Measurements from ENCODE around the gene ACTR8. TPM values are rescaled to one million over a fixed set of nuclear protein-coding genes. Genes with fewer than 3 reads are reported as not detected.

Gene ACTR8
- total RNA-seq, 1 donor from 2014 or later, result 34.2 TPM

GRCh38 chr3:53836084-53836872 is 45.7 kb downstream of the ACTR8 start:
- DNase-seq (ENCODE audit: extremely low read depth, low read depth, low spot score), result no peak

- DNase-seq (ENCODE audit: extremely low read depth, low read depth, low spot score), result no peak
Measured at GRCh38 chr3:53835257-53835656, 46.7 kb downstream of the ACTR8 start.

GRCh38 chr3:53834429-53835095 is 47.4 kb downstream of the ACTR8 start:
- DNase-seq (ENCODE audit: extremely low read depth, low read depth, low spot score), result no peak

- no peak for DNase-seq (ENCODE audit: extremely low read depth, low read depth, low spot score)
Measured at GRCh38 chr3:53833700-53834099, 48.3 kb downstream of the ACTR8 start.

- no peak for DNase-seq (ENCODE audit: extremely low read depth, low read depth, low spot score)
Measured at GRCh38 chr3:53833053-53833645, 48.8 kb downstream of the ACTR8 start.

- no peak for DNase-seq (ENCODE audit: extremely low read depth, low read depth, low spot score)
Measured at GRCh38 chr3:53830944-53831343, 51.0 kb downstream of the ACTR8 start.

GRCh38 chr3:53829605-53830004 is 52.3 kb downstream of the ACTR8 start:
- DNase-seq (ENCODE audit: extremely low read depth, low read depth, low spot score), result no peak

- DNase-seq (ENCODE audit: extremely low read depth, low read depth, low spot score), result no peak
Measured at GRCh38 chr3:53828581-53828980, 53.4 kb downstream of the ACTR8 start.

GRCh38 chr3:53826048-53826447 is 55.9 kb downstream of the ACTR8 start:
- no peak for DNase-seq (ENCODE audit: extremely low read depth, low read depth, low spot score)

- DNase-seq (ENCODE audit: extremely low read depth, low read depth, low spot score), result no peak
Measured at GRCh38 chr3:53824795-53825194, 57.2 kb downstream of the ACTR8 start.

GRCh38 chr3:53823956-53824657 is 57.8 kb downstream of the ACTR8 start:
- no peak for DNase-seq (ENCODE audit: extremely low read depth, low read depth, low spot score)

GRCh38 chr3:53823026-53823955 is 58.7 kb downstream of the ACTR8 start:
- DNase-seq (ENCODE audit: extremely low read depth, low read depth, low spot score), result no peak

GRCh38 chr3:53822331-53822741 is 59.6 kb downstream of the ACTR8 start:
- DNase-seq (ENCODE audit: extremely low read depth, low read depth, low spot score), result no peak

GRCh38 chr3:53821631-53822121 is 60.3 kb downstream of the ACTR8 start:
- DNase-seq (ENCODE audit: extremely low read depth, low read depth, low spot score), result no peak

- DNase-seq (ENCODE audit: extremely low read depth, low read depth, low spot score), result no peak
Measured at GRCh38 chr3:53820756-53821580, 61.0 kb downstream of the ACTR8 start.

- DNase-seq (ENCODE audit: extremely low read depth, low read depth, low spot score), result no peak
Measured at GRCh38 chr3:53820084-53820483, 61.9 kb downstream of the ACTR8 start.

GRCh38 chr3:53819163-53819868 is 62.6 kb downstream of the ACTR8 start:
- DNase-seq (ENCODE audit: extremely low read depth, low read depth, low spot score), result no peak
